NCI-H748 (cell line): ENCODE data around the gene ZC3H18.
"Not testable (repeated sequence)": the region's sequence is repeated elsewhere in the genome, so short reads cannot be mapped to it uniquely, and the experiment has no call there.

Experiments
- DNase-seq: peaks from one replicate; lab custom pipeline; 2025; ENCODE audit not compliant: unreplicated experiment; lab: John Stamatoyannopoulos, UW

ZC3H18 gene

GRCh38 chr16:88651989-88652761 is 82.0 kb downstream of the ZC3H18 start:
- no peak for DNase-seq

GRCh38 chr16:88652762-88653063 is 82.5 kb downstream of the ZC3H18 start:
- no peak for DNase-seq

GRCh38 chr16:88653101-88653500 is 82.9 kb downstream of the ZC3H18 start:
- DNase-seq = no peak

- DNase-seq = no peak
Observed at GRCh38 chr16:88653596-88654362, 83.6 kb downstream of the ZC3H18 start.

GRCh38 chr16:88654363-88655052 is 84.3 kb downstream of the ZC3H18 start:
- no peak for DNase-seq

GRCh38 chr16:88655053-88655732 is 85.0 kb downstream of the ZC3H18 start:
- no peak for DNase-seq

GRCh38 chr16:88655733-88656281 is 85.6 kb downstream of the ZC3H18 start:
- DNase-seq = no peak

- DNase-seq = no peak
Observed at GRCh38 chr16:88656291-88656980, 86.2 kb downstream of the ZC3H18 start.

GRCh38 chr16:88657371-88657770 is 87.2 kb downstream of the ZC3H18 start:
- no peak for DNase-seq

GRCh38 chr16:88658714-88659113 is 88.5 kb downstream of the ZC3H18 start:
- DNase-seq = no peak

- DNase-seq = peak; percentile 34
Observed at GRCh38 chr16:88659160-88659559, 89.0 kb downstream of the ZC3H18 start.

GRCh38 chr16:88661468-88661867 is 91.3 kb downstream of the ZC3H18 start:
- DNase-seq = no peak

- DNase-seq = peak; percentile 36
Observed at GRCh38 chr16:88662222-88662842, 92.1 kb downstream of the ZC3H18 start.

- peak; percentile 96 for DNase-seq
Observed at GRCh38 chr16:88662843-88663606, 92.8 kb downstream of the ZC3H18 start, which contains the start of gene MVD. Gene MVD, minus strand, starts transcription at chr16:88663091. Its CDS starts 11 bp downstream, at chr16:88663080.

GRCh38 chr16:88665148-88665547 is 94.9 kb downstream of the ZC3H18 start:
- DNase-seq = no peak

- no peak for DNase-seq
Observed at GRCh38 chr16:88665570-88665969, 95.4 kb downstream of the ZC3H18 start.

GRCh38 chr16:88667461-88667860 is 97.3 kb downstream of the ZC3H18 start:
- DNase-seq = no peak

- not testable (repeated sequence) for DNase-seq
Observed at GRCh38 chr16:88669493-88669892, 99.3 kb downstream of the ZC3H18 start.

GRCh38 chr16:88669980-88670379 is 99.8 kb downstream of the ZC3H18 start:
- no peak for DNase-seq
